ENCODE measurements around the gene TMEFF2.
A peak's percentile ranks its signal among the peaks of the same experiment; 100 is the strongest.

The TMEFF2 gene

GRCh38 chr2:192186806-192187205, 7.9 kb downstream of the TMEFF2 start:
- DNase-seq (ENCODE audit: low read depth), result no peak
- no peak overlapping the region for H3K4me3 ChIP-seq (ENCODE audit: low read length)
- TF ChIP-seq, protein P1, sequence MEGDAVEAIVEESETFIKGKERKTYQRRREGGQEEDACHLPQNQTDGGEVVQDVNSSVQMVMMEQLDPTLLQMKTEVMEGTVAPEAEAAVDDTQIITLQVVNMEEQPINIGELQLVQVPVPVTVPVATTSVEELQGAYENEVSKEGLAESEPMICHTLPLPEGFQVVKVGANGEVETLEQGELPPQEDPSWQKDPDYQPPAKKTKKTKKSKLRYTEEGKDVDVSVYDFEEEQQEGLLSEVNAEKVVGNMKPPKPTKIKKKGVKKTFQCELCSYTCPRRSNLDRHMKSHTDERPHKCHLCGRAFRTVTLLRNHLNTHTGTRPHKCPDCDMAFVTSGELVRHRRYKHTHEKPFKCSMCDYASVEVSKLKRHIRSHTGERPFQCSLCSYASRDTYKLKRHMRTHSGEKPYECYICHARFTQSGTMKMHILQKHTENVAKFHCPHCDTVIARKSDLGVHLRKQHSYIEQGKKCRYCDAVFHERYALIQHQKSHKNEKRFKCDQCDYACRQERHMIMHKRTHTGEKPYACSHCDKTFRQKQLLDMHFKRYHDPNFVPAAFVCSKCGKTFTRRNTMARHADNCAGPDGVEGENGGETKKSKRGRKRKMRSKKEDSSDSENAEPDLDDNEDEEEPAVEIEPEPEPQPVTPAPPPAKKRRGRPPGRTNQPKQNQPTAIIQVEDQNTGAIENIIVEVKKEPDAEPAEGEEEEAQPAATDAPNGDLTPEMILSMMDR (conservative IDR thresholded peaks at IDR 0.05; ENCODE audit: low read length), result no peak

DNA sequence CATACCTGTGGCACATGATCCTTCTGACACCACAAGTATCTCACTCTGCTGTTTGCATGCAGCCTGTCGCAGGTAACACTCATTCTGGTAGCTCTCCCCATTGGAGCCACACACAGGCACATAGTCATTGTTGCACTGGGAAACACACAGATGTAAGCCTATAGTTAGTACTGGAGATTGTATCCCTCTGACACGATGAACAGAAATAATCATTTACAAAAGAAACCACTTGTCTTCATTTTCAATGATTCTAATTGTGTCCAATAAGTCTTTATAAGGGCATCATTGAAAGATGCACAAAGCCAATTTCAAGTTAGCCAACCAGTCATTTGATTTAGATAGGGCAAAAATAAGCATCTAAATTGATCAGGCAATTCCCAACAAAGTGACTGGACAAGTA, 10.4 kb downstream of the TMEFF2 start:
- TF ChIP-seq, protein P1 (conservative IDR thresholded peaks at IDR 0.05; ENCODE audit: low read length), result no peak
- DNase-seq (ENCODE audit: low read depth), result no peak
- H3K4me3 ChIP-seq (ENCODE audit: low read length), result no peak overlapping the region

DNA sequence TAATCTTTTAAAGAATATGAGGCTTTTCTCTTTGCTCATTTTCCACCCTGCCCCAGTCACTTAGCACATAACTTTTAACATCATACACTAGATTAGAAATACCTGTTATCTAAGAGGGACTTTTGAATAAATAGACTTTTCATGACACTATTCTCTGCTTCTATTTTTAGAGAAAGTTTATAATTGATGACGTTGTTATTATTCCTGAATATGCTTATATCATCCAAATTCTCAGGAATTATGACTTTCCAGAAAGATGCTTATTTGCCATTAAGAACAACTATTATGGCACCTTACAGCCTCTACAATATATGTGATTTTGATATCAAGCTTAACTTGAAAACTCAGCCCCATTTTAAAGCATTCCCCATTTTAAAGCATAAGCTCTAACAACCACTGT, 11.4 kb downstream of the TMEFF2 start:
- TF ChIP-seq, protein P1 (conservative IDR thresholded peaks at IDR 0.05; ENCODE audit: low read length), result no peak
- no peak overlapping the region for H3K4me3 ChIP-seq (ENCODE audit: low read length)
- DNase-seq (ENCODE audit: low read depth), result no peak

DNA sequence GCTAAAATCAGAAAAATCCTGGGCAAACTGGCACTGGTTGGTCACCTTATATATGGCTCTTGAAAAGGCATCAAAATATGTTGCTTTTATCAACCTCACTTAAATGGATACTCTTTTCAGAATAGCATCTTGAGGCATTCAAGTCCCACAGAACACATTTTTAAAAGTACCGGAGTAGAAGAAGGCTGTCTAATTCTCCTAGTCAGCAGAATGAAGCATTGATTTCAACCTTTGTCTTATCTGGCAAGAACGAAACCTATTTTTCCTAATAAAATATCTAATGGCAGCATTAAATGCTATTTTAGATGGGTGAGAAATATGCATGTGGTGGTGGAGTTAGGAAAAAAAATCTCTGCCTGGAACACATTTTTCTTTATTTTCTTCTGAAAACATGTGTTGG, 27.8 kb downstream of the TMEFF2 start:
- TF ChIP-seq, protein P1 (conservative IDR thresholded peaks at IDR 0.05; ENCODE audit: low read length), result no peak
- no peak overlapping the region for H3K4me3 ChIP-seq (ENCODE audit: low read length)
- no peak for DNase-seq (ENCODE audit: low read depth)

GRCh38 chr2:192165842-192166241, 28.9 kb downstream of the TMEFF2 start:
- TF ChIP-seq, protein P1 (conservative IDR thresholded peaks at IDR 0.05; ENCODE audit: low read length), result no peak
- H3K4me3 ChIP-seq (ENCODE audit: low read length), result no peak overlapping the region
- no peak for DNase-seq (ENCODE audit: low read depth)

GRCh38 chr2:192162392-192163042, 32.2 kb downstream of the TMEFF2 start:
- DNase-seq (ENCODE audit: low read depth), result peak; percentile 71
- TF ChIP-seq, protein P1 (conservative IDR thresholded peaks at IDR 0.05; ENCODE audit: low read length), result peak; percentile 98
- no peak overlapping the region for H3K4me3 ChIP-seq (ENCODE audit: low read length)

- H3K4me3 ChIP-seq (ENCODE audit: low read length), result no peak overlapping the region
- DNase-seq (ENCODE audit: low read depth), result no peak
- TF ChIP-seq, protein P1 (conservative IDR thresholded peaks at IDR 0.05; ENCODE audit: low read length), result no peak
Observed at GRCh38 chr2:192161656-192162290, 33.0 kb downstream of the TMEFF2 start.

Data from AG10803 (cell line).